ENCODE data around the gene DENND2D. TPM values are rescaled to one million over a fixed set of nuclear protein-coding genes. Genes with fewer than 3 reads are reported as not detected.

Gene DENND2D, protein sequence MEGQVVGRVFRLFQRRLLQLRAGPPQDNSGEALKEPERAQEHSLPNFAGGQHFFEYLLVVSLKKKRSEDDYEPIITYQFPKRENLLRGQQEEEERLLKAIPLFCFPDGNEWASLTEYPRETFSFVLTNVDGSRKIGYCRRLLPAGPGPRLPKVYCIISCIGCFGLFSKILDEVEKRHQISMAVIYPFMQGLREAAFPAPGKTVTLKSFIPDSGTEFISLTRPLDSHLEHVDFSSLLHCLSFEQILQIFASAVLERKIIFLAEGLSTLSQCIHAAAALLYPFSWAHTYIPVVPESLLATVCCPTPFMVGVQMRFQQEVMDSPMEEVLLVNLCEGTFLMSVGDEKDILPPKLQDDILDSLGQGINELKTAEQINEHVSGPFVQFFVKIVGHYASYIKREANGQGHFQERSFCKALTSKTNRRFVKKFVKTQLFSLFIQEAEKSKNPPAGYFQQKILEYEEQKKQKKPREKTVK
- total RNA-seq (2.5 TPM), polyA plus RNA-seq (ENCODE audit: insufficient read depth in 1 of 8, insufficient read length in 8 of 8, low replicate concordance in 1 of 8) (1 to 10 TPM in 6 of 8 donors, under 1 TPM in 2; 0.94 to 3.2 (median 1.3) TPM)
- long read RNA-seq, donor 1 = 0 reads
- long read RNA-seq, donor 2 = 0 reads
- long read RNA-seq, donor 3 = 0 reads
- long read RNA-seq, donor 4 = 0 reads
- long read RNA-seq, donor 5 = 0 reads
- long read RNA-seq, donor 6 = 0 reads
- long read RNA-seq, donor 7 = 0 reads
- long read RNA-seq, donor 8, partial matches to known transcripts = 0 of 1 reads
- long read RNA-seq, donor 8, other reads (novel, unspliced or antisense) = 0 of 1 reads
- long read RNA-seq, donor 9 = 0 reads
- long read RNA-seq, donor 10 = 0 reads
- long read RNA-seq, donor 11 = 0 reads

DNA sequence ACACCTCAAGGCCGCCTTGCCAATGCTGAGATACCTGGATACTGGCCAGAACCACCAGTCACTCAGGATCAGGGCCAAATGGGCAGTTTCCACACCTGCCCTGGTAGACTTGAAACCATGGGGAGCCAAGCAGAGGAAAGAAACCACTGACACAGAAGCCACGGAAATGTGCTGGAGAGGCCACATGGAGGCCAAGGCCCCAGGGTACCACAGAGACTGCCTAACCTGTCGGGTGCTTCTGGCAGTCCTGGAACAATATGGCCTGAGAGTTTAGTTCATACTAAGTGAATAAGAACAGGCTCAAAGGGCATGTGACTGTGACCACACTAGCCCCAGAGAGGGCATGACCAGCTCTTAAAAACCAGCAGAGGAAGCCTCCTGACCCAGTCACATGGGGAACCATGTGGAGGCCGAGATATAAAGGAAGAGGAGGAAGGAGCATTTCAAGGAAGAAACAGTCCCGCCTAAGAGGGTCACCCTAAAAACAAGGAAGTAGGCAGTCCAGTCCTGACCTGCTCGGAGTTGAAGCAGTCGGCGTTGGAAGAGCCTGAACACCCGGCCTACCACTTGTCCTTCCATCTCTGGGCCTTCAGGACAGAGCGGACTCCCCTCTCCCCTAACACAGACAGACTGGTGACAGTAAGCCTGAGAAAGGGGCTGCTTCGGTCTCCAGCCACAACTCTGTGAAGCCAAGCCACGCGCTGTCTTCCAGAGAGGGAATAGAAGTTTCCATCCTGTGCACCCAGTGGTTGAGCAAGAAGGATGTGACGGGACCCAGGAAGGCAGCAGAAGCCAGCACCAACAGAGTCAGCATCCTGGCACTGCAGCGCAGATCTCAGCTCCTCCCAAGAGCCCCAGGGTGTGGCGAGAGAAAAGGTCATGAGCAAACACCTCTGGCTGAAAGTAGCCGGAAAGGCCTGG, at the start of gene DENND2D:
Gene DENND2D (minus strand): TSS at position 766 of the 921 bp plus-strand sequence. CDS start 187 bp downstream, at position 579.
- Histone ChIP-seq H3K36me3 (ENCODE audit: control insufficient read depth, insufficient read depth, low read length) (no peaks in the 10 kb centered on the region), H3K4me1 (ENCODE audit: control insufficient read depth, insufficient read depth, low read length) (peaks cover 9% of the 10 kb centered on the region), H3K4me3 (ENCODE audit: low read length) (no peak within 1 kb of the TSS), H3K9me3 (replicated peaks; ENCODE audit: control insufficient read depth, low read depth, low read length) (no peaks in the 10 kb centered on the region), H3K27ac (ENCODE audit: low read length) (peak within 1 kb of the TSS; percentile 49), H3K27me3 (ENCODE audit: control insufficient read depth, insufficient read depth, low read length) (peaks cover 30% of the 10 kb centered on the region)
- DNase-seq = peak; percentile 81
- WGBS (ENCODE audit: insufficient coverage) = 76% methylated on average over 12 of the region's 17 CpGs

DNA sequence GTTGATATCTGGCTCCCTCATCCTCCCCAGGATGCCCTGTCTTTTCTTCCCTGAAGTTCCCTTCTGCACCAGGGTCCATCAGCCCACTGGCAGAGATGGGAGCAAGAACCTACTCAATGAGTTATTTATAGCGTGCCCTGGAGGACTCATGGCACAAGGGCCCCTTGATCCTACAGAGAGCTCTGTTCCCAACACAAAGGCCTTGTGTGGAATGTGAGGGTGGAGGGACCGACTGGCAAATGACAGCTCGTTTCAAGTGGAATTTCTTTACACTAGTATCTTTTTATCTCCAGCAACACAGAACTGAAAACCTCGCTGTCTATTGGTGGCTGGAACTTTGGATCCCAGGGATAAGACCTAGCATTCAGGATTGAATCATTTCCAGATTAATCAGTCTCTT, 49.5 kb upstream of the DENND2D start:
- no peaks in the 10 kb centered on the region for H3K27me3 ChIP-seq (ENCODE audit: control insufficient read depth, insufficient read depth, low read length)
- no peaks in the 10 kb centered on the region for H3K9me3 ChIP-seq (replicated peaks; ENCODE audit: control insufficient read depth, low read depth, low read length)
- no peak overlapping the region for H3K27ac ChIP-seq (ENCODE audit: low read length)
- no peak overlapping the region for H3K4me3 ChIP-seq (ENCODE audit: low read length)
- H3K4me1 ChIP-seq (ENCODE audit: control insufficient read depth, insufficient read depth, low read length) = no peaks in the 10 kb centered on the region
- WGBS (ENCODE audit: insufficient coverage) = no CpG with 5 or more reads among the region's 4 CpGs
- no peaks in the 10 kb centered on the region for H3K36me3 ChIP-seq (ENCODE audit: control insufficient read depth, insufficient read depth, low read length)
- DNase-seq = no peak

- WGBS (ENCODE audit: insufficient coverage) = 66% methylated on average over 3 of the region's 5 CpGs
Measured at GRCh38 chr1:111247125-111247838, 46.8 kb upstream of the DENND2D start.

GRCh38 chr1:111242805-111243523, 42.5 kb upstream of the DENND2D start:
- H3K4me1 ChIP-seq (ENCODE audit: control insufficient read depth, insufficient read depth, low read length) = no peaks in the 10 kb centered on the region
- 71% methylated on average over 1 of the region's 4 CpGs for WGBS (ENCODE audit: insufficient coverage)
- no peaks in the 10 kb centered on the region for H3K36me3 ChIP-seq (ENCODE audit: control insufficient read depth, insufficient read depth, low read length)
- H3K9me3 ChIP-seq (replicated peaks; ENCODE audit: control insufficient read depth, low read depth, low read length) = no peaks in the 10 kb centered on the region
- H3K27ac ChIP-seq (ENCODE audit: low read length) = no peak overlapping the region
- DNase-seq = peak; percentile 67
- H3K4me3 ChIP-seq (ENCODE audit: low read length) = no peak overlapping the region
- no peaks in the 10 kb centered on the region for H3K27me3 ChIP-seq (ENCODE audit: control insufficient read depth, insufficient read depth, low read length)

More at GRCh38 chr1:111247125-111247838, 46.8 kb upstream of the DENND2D start:
- H3K9me3 ChIP-seq (replicated peaks; ENCODE audit: control insufficient read depth, low read depth, low read length) = no peaks in the 10 kb centered on the region
- no peaks in the 10 kb centered on the region for H3K4me1 ChIP-seq (ENCODE audit: control insufficient read depth, insufficient read depth, low read length)
- no peaks in the 10 kb centered on the region for H3K36me3 ChIP-seq (ENCODE audit: control insufficient read depth, insufficient read depth, low read length)
- H3K27me3 ChIP-seq (ENCODE audit: control insufficient read depth, insufficient read depth, low read length) = no peaks in the 10 kb centered on the region
- H3K27ac ChIP-seq (ENCODE audit: low read length) = no peak overlapping the region
- H3K4me3 ChIP-seq (ENCODE audit: low read length) = no peak overlapping the region
- no peak for DNase-seq

DNA sequence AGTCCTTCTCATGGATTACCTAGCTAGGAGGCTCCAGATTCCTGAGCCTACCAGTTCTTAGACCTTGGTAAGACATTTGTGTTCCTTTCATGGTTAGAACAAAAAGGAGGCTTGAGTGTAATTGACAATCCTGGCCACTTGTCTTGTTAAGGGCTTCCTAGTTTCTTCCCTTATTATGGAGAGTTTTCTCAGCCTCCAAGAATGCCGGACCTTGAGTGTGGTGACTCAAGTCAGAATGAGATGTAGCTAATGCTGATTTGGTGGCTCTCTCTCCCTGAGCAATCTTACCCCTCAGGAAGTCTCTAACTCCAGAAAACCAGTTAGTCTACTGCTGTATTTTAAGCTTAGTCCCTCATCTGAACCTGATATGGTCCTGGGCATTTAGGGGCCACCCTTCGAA, 41.4 kb upstream of the DENND2D start:
- Histone ChIP-seq H3K27ac (ENCODE audit: low read length) (no peak overlapping the region), H3K36me3 (ENCODE audit: control insufficient read depth, insufficient read depth, low read length) (no peaks in the 10 kb centered on the region), H3K4me3 (ENCODE audit: low read length) (no peak overlapping the region), H3K4me1 (ENCODE audit: control insufficient read depth, insufficient read depth, low read length) (no peaks in the 10 kb centered on the region), H3K27me3 (ENCODE audit: control insufficient read depth, insufficient read depth, low read length) (no peaks in the 10 kb centered on the region), H3K9me3 (replicated peaks; ENCODE audit: control insufficient read depth, low read depth, low read length) (no peaks in the 10 kb centered on the region)
- WGBS (ENCODE audit: insufficient coverage) = 25% methylated on average over 1 of the region's 2 CpGs
- no peak for DNase-seq

DNA sequence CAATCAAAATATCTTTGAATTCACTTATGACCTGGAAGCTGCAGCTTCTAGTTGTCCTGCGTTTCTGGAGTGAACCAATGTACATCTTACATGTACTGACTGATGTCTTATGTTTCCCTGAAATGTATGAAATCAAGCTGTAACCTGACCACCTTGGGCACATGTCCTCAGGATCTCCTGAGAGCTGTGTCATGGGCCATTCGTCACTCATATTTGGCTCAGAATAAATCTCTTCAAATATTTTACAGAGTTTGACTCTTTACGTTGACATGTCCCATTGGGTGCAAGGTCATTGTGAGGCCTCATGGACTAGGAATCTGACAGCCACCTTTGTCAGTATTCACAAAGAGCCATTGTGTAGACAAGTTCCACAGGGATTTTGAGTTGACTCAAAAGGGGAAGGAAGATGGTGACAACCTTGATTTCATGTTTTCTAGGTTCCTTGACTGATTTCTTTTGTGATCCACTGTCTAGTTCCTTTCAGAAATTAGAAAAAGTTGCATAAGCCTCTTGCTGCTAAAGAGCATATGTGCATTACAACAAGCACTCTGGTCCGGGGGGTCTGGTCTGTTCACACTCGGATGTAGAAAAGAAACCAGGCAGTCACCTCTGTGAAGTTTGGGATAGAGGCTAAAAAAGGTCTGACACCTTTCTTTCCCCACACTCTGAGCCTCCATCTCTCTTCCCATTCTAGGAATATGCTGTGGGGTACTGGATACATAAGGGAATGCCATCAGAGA, 37.8 kb upstream of the DENND2D start:
- H3K27ac ChIP-seq (ENCODE audit: low read length) = no peak overlapping the region
- H3K27me3 ChIP-seq (ENCODE audit: control insufficient read depth, insufficient read depth, low read length) = no peaks in the 10 kb centered on the region
- H3K4me1 ChIP-seq (ENCODE audit: control insufficient read depth, insufficient read depth, low read length) = no peaks in the 10 kb centered on the region
- WGBS (ENCODE audit: insufficient coverage) = 63% methylated on average over 2 of the region's 5 CpGs
- DNase-seq = no peak
- H3K36me3 ChIP-seq (ENCODE audit: control insufficient read depth, insufficient read depth, low read length) = no peaks in the 10 kb centered on the region
- no peaks in the 10 kb centered on the region for H3K9me3 ChIP-seq (replicated peaks; ENCODE audit: control insufficient read depth, low read depth, low read length)
- H3K4me3 ChIP-seq (ENCODE audit: low read length) = no peak overlapping the region

DNA sequence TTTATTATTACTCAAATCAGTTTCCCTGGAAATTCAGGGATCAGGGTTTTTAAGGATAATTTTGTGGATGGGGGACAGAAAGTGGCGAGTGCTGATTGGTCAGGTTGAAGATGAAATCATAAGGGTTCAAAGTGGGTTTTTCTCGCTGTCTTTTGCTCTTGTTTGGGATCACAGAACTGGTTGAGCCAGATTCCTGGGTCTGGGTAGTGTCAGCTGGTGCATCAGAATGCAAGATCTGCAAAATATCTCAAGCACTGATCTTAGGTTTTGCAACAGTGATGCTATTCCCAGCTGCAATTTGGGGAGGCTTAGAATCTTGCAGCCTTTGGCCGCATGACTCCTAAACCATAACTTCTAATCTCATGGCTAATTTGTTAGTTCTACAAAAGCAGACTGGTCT, 36.4 kb upstream of the DENND2D start:
- H3K27me3 ChIP-seq (ENCODE audit: control insufficient read depth, insufficient read depth, low read length) = no peaks in the 10 kb centered on the region
- H3K36me3 ChIP-seq (ENCODE audit: control insufficient read depth, insufficient read depth, low read length) = no peaks in the 10 kb centered on the region
- no peaks in the 10 kb centered on the region for H3K4me1 ChIP-seq (ENCODE audit: control insufficient read depth, insufficient read depth, low read length)
- no peak for DNase-seq
- WGBS (ENCODE audit: insufficient coverage) = 78% methylated on average over 2 of the region's 3 CpGs
- no peak overlapping the region for H3K27ac ChIP-seq (ENCODE audit: low read length)
- no peak overlapping the region for H3K4me3 ChIP-seq (ENCODE audit: low read length)
- no peaks in the 10 kb centered on the region for H3K9me3 ChIP-seq (replicated peaks; ENCODE audit: control insufficient read depth, low read depth, low read length)

DNA sequence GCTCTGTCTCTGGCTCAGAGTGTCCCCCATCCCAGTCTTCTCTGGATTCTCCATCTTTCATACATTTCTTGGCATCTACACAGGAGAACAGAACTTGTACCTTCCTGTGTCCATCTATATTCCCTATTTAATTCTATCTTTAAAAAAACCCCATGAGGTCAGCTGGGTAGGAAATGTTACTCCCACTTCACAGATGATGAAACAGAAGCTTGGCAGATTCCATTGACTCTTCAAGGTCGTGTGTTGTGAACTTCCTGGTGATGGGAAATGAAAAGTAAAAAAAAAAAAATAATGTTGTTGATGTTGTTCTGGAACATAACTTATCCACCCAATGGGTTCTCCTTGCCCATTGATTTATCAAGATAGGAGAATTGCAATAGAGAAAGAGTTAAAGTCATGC, 35.9 kb upstream of the DENND2D start:
- Histone ChIP-seq H3K9me3 (replicated peaks; ENCODE audit: control insufficient read depth, low read depth, low read length) (no peaks in the 10 kb centered on the region), H3K4me3 (ENCODE audit: low read length) (no peak overlapping the region), H3K36me3 (ENCODE audit: control insufficient read depth, insufficient read depth, low read length) (no peaks in the 10 kb centered on the region), H3K4me1 (ENCODE audit: control insufficient read depth, insufficient read depth, low read length) (no peaks in the 10 kb centered on the region), H3K27me3 (ENCODE audit: control insufficient read depth, insufficient read depth, low read length) (no peaks in the 10 kb centered on the region), H3K27ac (ENCODE audit: low read length) (no peak overlapping the region)
- no peak for DNase-seq
- WGBS (ENCODE audit: insufficient coverage) = no CpG with 5 or more reads among the region's 1 CpG

Data from muscle of leg (tissue), 16 donors.